ENCODE results near the gene ILDR1.

ILDR1 gene

DNA sequence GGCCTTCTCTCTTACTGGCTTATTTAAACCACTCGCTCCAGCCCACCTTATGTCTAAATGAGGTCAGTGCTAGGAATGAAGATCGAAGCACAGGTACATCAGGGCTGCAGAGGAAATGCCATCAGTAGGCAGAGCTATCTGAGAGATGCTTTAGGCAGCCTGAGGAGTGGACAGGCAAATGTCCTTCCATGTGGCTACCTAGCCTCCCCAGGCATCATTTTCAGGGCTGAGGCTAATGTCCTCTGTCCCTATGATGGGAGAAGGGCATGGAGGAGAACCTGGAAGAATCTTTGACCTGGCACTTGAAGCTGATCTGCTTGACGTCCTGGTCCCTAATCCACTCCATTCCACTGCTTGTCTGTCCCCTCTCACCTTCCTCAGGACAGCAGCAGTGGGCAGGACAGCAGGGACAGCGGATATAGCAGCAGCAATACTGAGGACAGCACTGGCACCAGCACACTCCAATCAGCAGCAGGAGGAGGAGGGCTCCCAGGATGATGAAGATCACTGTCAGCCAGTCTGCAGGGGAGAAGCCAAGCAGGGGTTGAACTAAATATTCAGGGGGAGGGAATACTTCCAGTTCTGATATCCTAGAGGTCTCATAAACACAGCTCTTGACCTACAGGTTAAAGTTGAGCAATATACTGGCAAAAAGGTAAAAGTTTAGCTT, 21.0 kb downstream of the ILDR1 start:
- TF ChIP-seq, protein P1, sequence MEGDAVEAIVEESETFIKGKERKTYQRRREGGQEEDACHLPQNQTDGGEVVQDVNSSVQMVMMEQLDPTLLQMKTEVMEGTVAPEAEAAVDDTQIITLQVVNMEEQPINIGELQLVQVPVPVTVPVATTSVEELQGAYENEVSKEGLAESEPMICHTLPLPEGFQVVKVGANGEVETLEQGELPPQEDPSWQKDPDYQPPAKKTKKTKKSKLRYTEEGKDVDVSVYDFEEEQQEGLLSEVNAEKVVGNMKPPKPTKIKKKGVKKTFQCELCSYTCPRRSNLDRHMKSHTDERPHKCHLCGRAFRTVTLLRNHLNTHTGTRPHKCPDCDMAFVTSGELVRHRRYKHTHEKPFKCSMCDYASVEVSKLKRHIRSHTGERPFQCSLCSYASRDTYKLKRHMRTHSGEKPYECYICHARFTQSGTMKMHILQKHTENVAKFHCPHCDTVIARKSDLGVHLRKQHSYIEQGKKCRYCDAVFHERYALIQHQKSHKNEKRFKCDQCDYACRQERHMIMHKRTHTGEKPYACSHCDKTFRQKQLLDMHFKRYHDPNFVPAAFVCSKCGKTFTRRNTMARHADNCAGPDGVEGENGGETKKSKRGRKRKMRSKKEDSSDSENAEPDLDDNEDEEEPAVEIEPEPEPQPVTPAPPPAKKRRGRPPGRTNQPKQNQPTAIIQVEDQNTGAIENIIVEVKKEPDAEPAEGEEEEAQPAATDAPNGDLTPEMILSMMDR (IDR thresholded peaks at IDR 0.05; ENCODE audit: control insufficient read depth, extremely low read depth, insufficient read depth), result no peak
- H3K4me3 ChIP-seq (ENCODE audit: low read depth, low read length), result no peak overlapping the region
- DNase-seq (ENCODE audit: low read depth), result no peak

DNA sequence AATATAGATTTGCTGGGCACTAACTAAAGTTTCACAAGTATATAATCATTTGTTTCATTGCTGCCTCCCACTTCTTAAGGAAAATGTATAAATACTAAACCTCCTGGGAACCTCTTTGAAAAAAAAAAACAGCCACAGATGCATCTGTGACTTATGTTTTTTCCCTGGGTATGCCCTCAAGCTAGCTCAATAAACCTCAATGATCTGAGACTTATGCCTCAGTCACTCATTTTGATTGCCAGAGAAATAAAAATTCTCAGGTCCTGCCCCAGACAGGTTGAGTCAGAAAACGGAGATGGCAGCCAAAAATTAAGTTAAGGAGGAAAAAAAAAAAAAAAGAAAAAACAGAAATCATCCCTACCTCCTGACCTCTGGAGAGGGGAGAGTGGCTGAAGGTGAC, 22.1 kb downstream of the ILDR1 start:
- TF ChIP-seq, protein P1 (IDR thresholded peaks at IDR 0.05; ENCODE audit: control insufficient read depth, extremely low read depth, insufficient read depth), result no peak
- H3K4me3 ChIP-seq (ENCODE audit: low read depth, low read length), result no peak overlapping the region
- DNase-seq (ENCODE audit: low read depth), result no peak

DNA sequence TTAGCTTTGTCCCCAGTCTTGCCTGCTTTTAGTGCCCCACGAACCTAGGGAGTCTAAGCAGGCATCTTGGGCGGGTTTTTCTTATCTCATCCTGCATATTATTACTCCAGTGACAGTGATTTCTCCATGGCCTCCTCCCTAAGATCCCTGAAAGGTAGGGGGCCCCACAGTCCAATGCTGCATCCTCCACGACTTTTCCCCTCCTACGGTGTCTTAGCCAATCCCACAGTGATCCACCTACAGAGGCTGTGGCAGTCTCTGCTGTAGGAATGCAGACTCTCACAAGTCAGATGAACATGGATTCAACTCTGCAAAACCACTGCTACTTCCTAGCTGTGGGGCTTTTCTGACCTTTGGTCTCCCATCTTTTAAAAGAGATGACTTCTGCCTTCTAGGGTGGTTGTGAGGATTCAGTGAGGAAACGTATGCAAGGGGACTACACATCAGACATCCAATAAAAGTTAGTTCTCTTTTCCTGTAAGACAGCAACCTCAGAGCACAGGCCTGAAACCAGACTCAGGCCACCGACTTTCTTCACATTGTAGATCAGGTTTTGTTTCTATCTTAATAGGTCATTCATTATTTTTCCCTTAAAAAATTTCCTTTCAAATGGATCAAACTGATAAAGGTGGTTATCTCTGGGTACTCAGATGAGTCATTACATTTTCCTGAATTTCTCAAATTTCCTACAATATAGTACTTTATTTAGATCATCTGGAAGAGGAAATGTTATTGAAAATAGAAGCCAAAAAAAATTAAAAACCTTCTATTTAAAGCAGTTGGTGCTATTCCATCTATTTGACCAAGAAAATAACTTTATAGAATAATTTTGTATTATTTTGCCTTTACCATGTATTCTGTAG, 23.2 kb downstream of the ILDR1 start:
- H3K4me3 ChIP-seq (ENCODE audit: low read depth, low read length), result no peak overlapping the region
- DNase-seq (ENCODE audit: low read depth), result no peak
- TF ChIP-seq, protein P1 (IDR thresholded peaks at IDR 0.05; ENCODE audit: control insufficient read depth, extremely low read depth, insufficient read depth), result no peak

DNA sequence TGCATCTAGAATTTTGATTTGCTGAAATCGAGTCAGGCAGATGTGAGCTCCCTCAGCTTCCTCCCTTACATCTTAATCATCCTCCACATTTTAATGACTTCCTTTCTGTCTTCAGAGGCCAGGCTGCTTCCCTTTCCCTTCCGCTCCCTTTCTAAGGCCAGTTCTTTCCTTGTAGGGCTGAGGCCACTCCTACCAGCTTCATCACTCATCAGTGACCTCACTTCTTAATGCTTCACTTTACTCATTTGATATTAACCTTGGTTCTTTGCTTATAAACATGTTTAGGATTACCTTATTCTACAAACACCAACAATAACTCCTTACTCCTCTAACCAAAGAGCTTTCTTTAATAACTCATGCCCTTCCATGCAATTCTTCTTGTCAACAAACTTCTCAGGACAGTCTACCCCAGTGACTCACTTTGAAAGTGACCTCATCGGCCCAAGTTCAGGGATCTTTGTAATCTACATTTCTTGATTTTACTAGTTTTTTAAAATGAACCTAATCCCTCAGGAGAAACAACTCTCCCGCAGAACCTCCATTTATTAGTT, 23.9 kb downstream of the ILDR1 start:
- TF ChIP-seq, protein P1 (IDR thresholded peaks at IDR 0.05; ENCODE audit: control insufficient read depth, extremely low read depth, insufficient read depth), result no peak
- H3K4me3 ChIP-seq (ENCODE audit: low read depth, low read length), result no peak overlapping the region
- DNase-seq (ENCODE audit: low read depth), result no peak

DNA sequence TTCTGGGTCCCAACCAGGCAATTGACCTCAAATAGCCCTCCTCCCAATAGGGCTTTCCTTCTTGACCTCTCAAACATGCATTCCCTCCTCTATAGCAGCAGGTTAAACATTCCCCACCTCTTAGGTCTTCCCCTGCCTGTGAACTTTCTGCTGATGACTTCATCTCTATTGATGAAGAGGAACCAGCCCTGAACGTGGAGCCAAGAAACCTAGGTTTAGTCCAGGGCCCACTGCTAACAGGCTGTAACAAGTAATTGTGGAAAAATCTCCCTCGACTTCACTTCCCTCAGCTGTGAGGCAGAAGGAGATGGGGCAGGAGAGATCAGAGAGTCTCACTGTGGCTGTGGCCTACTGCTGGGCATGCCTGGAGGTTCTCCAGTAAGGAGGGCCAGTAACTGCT, 24.7 kb downstream of the ILDR1 start:
- no peak overlapping the region for H3K4me3 ChIP-seq (ENCODE audit: low read depth, low read length)
- TF ChIP-seq, protein P1 (IDR thresholded peaks at IDR 0.05; ENCODE audit: control insufficient read depth, extremely low read depth, insufficient read depth), result no peak

DNA sequence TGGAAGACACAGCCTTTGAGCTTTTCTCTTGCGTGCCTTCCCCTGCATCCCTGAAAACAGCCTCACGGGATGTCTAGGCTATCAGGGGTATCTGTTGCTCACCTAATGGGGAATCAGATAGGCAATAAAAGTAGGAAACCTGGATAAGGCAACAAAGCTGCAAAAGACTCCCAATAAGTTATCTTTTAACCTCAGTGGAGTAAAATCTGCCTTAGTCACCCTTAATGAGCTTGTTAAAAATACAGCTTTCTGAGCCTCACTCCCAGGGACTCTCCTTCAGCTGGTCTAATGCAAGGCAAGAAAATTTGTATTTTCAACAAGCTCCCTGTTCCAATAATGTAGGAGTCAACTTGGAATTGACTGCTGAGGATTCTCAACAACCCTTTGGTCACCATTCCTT, 25.6 kb downstream of the ILDR1 start:
- TF ChIP-seq, protein P1 (IDR thresholded peaks at IDR 0.05; ENCODE audit: control insufficient read depth, extremely low read depth, insufficient read depth), result no peak

More for the DNA sequence above, 24.7 kb downstream of the ILDR1 start:
- no peak for DNase-seq (ENCODE audit: low read depth)

More for the DNA sequence above, 25.6 kb downstream of the ILDR1 start:
- no peak for DNase-seq (ENCODE audit: low read depth)
- no peak overlapping the region for H3K4me3 ChIP-seq (ENCODE audit: low read depth, low read length)

Measured in LNCaP clone FGC (cell line).